HepG2 (cell line): ENCODE measurements around the gene KHK. TPM values are rescaled to one million over a fixed set of nuclear protein-coding genes. Genes with fewer than 3 reads are reported as not detected.

ENCODE experiments used
- BATF2 ChIP-seq: sonication (generic); formaldehyde crosslinking; IDR thresholded peaks from 2 replicates; pipeline ENCODE4 v1.8.0; 2022; ENCODE audit warnings: mild to moderate bottlenecking, missing genetic modification reagents, moderate library complexity
- DNMT3B ChIP-seq: conservative IDR thresholded peaks from 2 replicates; pipeline ENCODE4 v1.6.1; 2016; ENCODE audit warnings: missing biosample characterization, control low read depth
- KAT7 ChIP-seq: IDR thresholded peaks from 2 replicates; pipeline ENCODE4 v1.6.1; 2018; ENCODE audit warnings: borderline replicate concordance, missing compliant biosample characterization
- MTF1 ChIP-seq: sonication (generic); formaldehyde crosslinking; IDR thresholded peaks from 2 replicates; pipeline ENCODE4 v1.5.0; 2020; ENCODE audit warnings: missing genetic modification reagents
- NFRKB ChIP-seq: fragments of 450-650 bp; IDR thresholded peaks from 2 replicates; pipeline ENCODE4 v1.6.1; 2017
- PLSCR1 ChIP-seq: sonication (generic); formaldehyde crosslinking; IDR thresholded peaks from 2 replicates; pipeline ENCODE4 v1.5.0; 2020; ENCODE audit warnings: missing genetic modification reagents, mild to moderate bottlenecking, borderline replicate concordance
- RBAK ChIP-seq: sonication (generic); formaldehyde crosslinking; IDR thresholded peaks from 2 replicates; pipeline ENCODE4 v1.5.1; 2020; ENCODE audit warnings: mild to moderate bottlenecking, missing genetic modification reagents
- RELA ChIP-seq: sonication (generic); formaldehyde crosslinking; IDR thresholded peaks from 2 replicates; pipeline ENCODE4 v1.4.0; 2020; ENCODE audit warnings: missing genetic modification reagents
- SATB2 ChIP-seq: sonication (generic); formaldehyde crosslinking; IDR thresholded peaks from 2 replicates; pipeline ENCODE4 v1.5.0; 2020; ENCODE audit warnings: missing genetic modification reagents
- SETDB1 ChIP-seq: sonication (generic); formaldehyde crosslinking; IDR thresholded peaks from 2 replicates; pipeline ENCODE4 v1.5.1; 2020; ENCODE audit warnings: missing genetic modification reagents, mild to moderate bottlenecking, borderline replicate concordance
- SIN3B ChIP-seq: fragments of 150-350 bp; IDR thresholded peaks from 2 replicates; pipeline ENCODE4 v1.6.1; 2014; ENCODE audit warnings: low read length
- SP2 ChIP-seq: sonication (generic); formaldehyde crosslinking; IDR thresholded peaks from 2 replicates; pipeline ENCODE4 v1.5.1; 2020; ENCODE audit warnings: mild to moderate bottlenecking, missing genetic modification reagents
- STAG1 ChIP-seq: sonication (generic); formaldehyde crosslinking; IDR thresholded peaks from 2 replicates; pipeline ENCODE4 v1.4.0; 2020; ENCODE audit warnings: missing genetic modification reagents
- SUZ12 ChIP-seq: fragments of 150-350 bp; IDR thresholded peaks from 2 replicates; pipeline ENCODE4 v1.6.1; 2014; ENCODE audit warnings: low read depth, low read length
- TARDBP ChIP-seq: sonication (generic); formaldehyde crosslinking; IDR thresholded peaks from 2 replicates; pipeline ENCODE4 v1.8.0; 2022; ENCODE audit warnings: mild to moderate bottlenecking, missing genetic modification reagents
- ZBTB7B ChIP-seq: sonication (generic); formaldehyde crosslinking; IDR thresholded peaks from 2 replicates; pipeline ENCODE4 v1.4.0; 2020; ENCODE audit warnings: missing genetic modification reagents
- ZNF136 ChIP-seq: sonication (generic); formaldehyde crosslinking; IDR thresholded peaks from 2 replicates; pipeline ENCODE4 v1.8.1; 2022; ENCODE audit warnings: low read depth, mild to moderate bottlenecking, moderate library complexity, missing genetic modification reagents
- ZNF264 ChIP-seq: sonication (generic); formaldehyde crosslinking; IDR thresholded peaks from 2 replicates; pipeline ENCODE4 v1.4.0; 2020; ENCODE audit warnings: missing genetic modification reagents
- ZNF441 ChIP-seq: sonication (generic); formaldehyde crosslinking; IDR thresholded peaks from 2 replicates; pipeline ENCODE4 v1.7.0; 2021; ENCODE audit warnings: missing genetic modification reagents, borderline replicate concordance
- ZNF629 ChIP-seq: sonication (generic); formaldehyde crosslinking; conservative IDR thresholded peaks from 2 replicates; pipeline ENCODE4 v1.5.0; 2020; ENCODE audit warnings: missing genetic modification reagents
- ZNF678 ChIP-seq: sonication (generic); formaldehyde crosslinking; IDR thresholded peaks from 2 replicates; pipeline ENCODE4 v1.4.0; 2020; ENCODE audit warnings: mild to moderate bottlenecking, missing genetic modification reagents
- ZNF720 ChIP-seq: sonication (generic); formaldehyde crosslinking; IDR thresholded peaks from 2 replicates; pipeline ENCODE4 v1.4.0; 2020; ENCODE audit warnings: missing genetic modification reagents
- ZNF75D ChIP-seq: sonication (generic); formaldehyde crosslinking; IDR thresholded peaks from 2 replicates; pipeline ENCODE4 v1.8.1; 2023; ENCODE audit warnings: missing genetic modification reagents, mild to moderate bottlenecking, borderline replicate concordance
- ZNF792 ChIP-seq: IDR thresholded peaks from 2 replicates; pipeline ENCODE4 v1.6.1; 2016
- ZNF800 ChIP-seq: sonication (generic); formaldehyde crosslinking; IDR thresholded peaks from 2 replicates; pipeline ENCODE4 v1.4.0; 2020; ENCODE audit warnings: missing genetic modification reagents
- polyA plus RNA-seq, 8 experiments: library from polyadenylated mRNA; depleted of rRNA in 3 of 8; stranded (reverse) in 7 of 8; unstranded in 1 of 8; fragments of >200 nt; fragmentation: Illumina TruSeq in 4 of 8; extraction: Trizol in 4 of 8; gene quantifications; 2 replicates each; pipeline versions ENCODE4 v1.2.1 to v1.2.3, GENCODE V29; 2011 to 2016; ENCODE audit warnings: low read depth in 4 of 8, missing spikeins in 1 of 8, mixed read lengths in 1 of 8; ENCODE audit not compliant: insufficient read depth in 1 of 8
- total RNA-seq, 5 experiments: library from RNA; depleted of rRNA; stranded (reverse); fragments of >200 nt; fragmentation: Illumina TruSeq; extraction: Trizol; gene quantifications; 2 replicates each; pipeline ENCODE4 v1.2.3, GENCODE V29; 2016; ENCODE audit warnings: low read depth in 1 of 5
- TF ChIP-seq, protein P1 (sequence below): IDR thresholded peaks from 2 replicates; pipeline ENCODE4 v1.6.1; 2016; ENCODE audit warnings: missing compliant biosample characterization, missing genetic modification reagents, borderline replicate concordance
- TF ChIP-seq, protein P2 (sequence below): sonication (generic); formaldehyde crosslinking; IDR thresholded peaks from 2 replicates; pipeline ENCODE4 v1.4.0; 2020; ENCODE audit warnings: missing genetic modification reagents, mild to moderate bottlenecking, borderline replicate concordance

The KHK gene
- total and polyA plus RNA-seq, 2 of the 13 experiments (the other 11 are each of a cell fraction or from before 2014, with no cell fraction given), result 40.9 to 99.2 TPM

DNA sequence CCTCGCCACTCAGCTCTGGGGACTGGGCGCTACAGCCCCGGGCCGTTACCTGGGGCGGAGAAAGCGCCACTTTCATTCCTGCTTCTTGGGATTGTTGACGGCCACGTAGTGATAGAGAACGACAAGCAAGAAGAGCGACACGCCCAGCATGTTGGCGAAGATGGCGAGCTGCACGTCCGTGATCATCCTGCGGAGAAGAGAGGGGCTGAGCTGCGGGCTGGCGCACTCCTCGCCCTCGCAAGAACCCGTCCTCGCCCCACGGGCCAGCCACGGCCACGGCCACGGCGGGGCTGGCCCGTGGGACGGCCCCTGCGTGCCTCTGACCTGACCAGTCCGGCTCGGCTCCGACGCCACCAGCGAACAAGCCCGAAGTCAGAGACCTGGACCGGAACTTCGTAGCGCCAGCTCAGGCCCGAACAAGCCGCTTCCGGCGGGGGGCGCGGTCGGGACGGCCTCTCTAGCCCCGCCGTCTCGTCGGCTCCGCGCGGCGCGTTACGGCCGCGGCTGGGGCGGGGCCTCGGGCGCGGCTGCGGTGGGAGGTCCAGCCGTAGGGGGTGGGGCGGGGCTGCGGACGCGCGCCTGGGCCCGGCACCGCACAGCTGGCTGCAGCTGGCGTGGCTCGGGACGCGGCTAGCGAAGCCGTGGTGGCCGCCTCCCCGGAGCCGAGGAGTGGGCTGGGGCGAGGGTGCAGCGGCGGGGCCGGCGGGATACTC is 15.1 kb upstream of the KHK start, which contains the start of gene OST4 (continued):
- TF ChIP-seq, protein P1, sequence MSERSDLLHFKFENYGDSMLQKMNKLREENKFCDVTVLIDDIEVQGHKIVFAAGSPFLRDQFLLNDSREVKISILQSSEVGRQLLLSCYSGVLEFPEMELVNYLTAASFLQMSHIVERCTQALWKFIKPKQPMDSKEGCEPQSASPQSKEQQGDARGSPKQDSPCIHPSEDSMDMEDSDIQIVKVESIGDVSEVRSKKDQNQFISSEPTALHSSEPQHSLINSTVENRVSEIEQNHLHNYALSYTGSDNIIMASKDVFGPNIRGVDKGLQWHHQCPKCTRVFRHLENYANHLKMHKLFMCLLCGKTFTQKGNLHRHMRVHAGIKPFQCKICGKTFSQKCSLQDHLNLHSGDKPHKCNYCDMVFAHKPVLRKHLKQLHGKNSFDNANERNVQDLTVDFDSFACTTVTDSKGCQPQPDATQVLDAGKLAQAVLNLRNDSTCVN (CRISPR knock-in tag), result no peak
- TF ChIP-seq SETDB1 (no peak), SP2 (peak; percentile 25; the same call in 1 of the 2 replicates), ZNF441 (CRISPR knock-in tag) (no peak), BATF2 (CRISPR knock-in tag) (no peak), ZBTB7B (no peak; the same call in 1 of the 2 replicates), ZNF800 (CRISPR knock-in tag) (no peak), ZNF629 (CRISPR knock-in tag) (no peak), ZNF136 (0 out of 2 replicates have a peak, but pooled peaks have one; percentile 49), TARDBP (peak; percentile 66; the same call in 1 of the 2 replicates), STAG1 (CRISPR knock-in tag) (no peak), MTF1 (no peak), ZNF75D (CRISPR knock-in tag) (no peak), ZNF720 (no peak), KAT7 (CRISPR knock-in tag) (peak; percentile 90; the same call in 1 of the 2 replicates), SUZ12 (no peak), ZNF264 (CRISPR knock-in tag) (peak; percentile 23; the same call in 1 of the 2 replicates), ZNF678 (CRISPR knock-in tag) (no peak; the same call in 1 of the 2 replicates), PLSCR1 (no peak), ZNF792 (CRISPR knock-in tag) (peak; percentile 78), DNMT3B (CRISPR knock-in tag) (no peak), SIN3B (peak; percentile 27; the same call in 1 of the 2 replicates), SATB2 (CRISPR knock-in tag) (no peak), RBAK (CRISPR knock-in tag) (no peak), RELA (CRISPR knock-in tag) (peak; percentile 60; the same call in 1 of the 2 replicates), NFRKB (no peak)
- TF ChIP-seq, protein P2, sequence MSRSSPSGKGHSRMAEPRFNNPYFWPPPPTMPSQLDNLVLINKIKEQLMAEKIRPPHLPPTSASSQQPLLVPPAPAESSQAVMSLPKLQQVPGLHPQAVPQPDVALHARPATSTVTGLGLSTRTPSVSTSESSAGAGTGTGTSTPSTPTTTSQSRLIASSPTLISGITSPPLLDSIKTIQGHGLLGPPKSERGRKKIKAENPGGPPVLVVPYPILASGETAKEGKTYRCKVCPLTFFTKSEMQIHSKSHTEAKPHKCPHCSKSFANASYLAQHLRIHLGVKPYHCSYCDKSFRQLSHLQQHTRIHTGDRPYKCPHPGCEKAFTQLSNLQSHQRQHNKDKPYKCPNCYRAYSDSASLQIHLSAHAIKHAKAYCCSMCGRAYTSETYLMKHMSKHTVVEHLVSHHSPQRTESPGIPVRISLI (CRISPR knock-in tag), result no peak
